Measurements from ENCODE around the gene CSRP1. TPM values are rescaled to one million over a fixed set of nuclear protein-coding genes. Genes with fewer than 3 reads are reported as not detected.

CSRP1 gene
- polyA plus RNA-seq, 2 of the 4 experiments (the other 2 are of a cell fraction) = 277 to 655 TPM

- no peak for TF ChIP-seq HOXB13 (CRISPR knock-in tag; IDR thresholded peaks at IDR 0.05; ENCODE audit: low read depth)
These were observed at the start of gene CSRP1 (continued) for GRCh38 chr1:201506557-201507359.

DNA sequence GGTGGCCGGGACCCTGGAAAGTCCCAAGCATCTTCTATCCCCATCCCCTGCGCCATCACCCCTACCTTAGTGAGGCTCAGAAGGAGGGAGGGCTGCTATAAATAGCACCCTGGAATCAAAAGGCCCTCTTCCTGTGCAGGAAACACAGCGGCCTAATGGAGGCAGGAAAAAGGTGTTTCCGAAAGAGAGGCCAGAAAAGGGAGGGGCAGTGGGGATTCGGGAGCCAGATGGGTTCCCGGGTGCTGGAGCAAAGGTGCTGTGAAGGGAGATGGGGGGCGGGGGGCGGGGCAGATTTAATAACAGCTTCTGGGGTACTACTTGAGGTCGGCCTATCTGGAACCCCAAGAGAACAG, 48.6 kb upstream of the CSRP1 start:
- H3K4me3 ChIP-seq = no peak overlapping the region
- POLR2A ChIA-PET = no interaction called here
- ATAC-seq (no peak), DNase-seq (ENCODE audit: low read depth in 1 of 2, low spot score in 1 of 2) (no peak), FAIRE-seq (no peak)
- TF ChIP-seq MAZ (IDR thresholded peaks at IDR 0.05; ENCODE audit: borderline replicate concordance, low read depth, low read length) = no peak
- no peak for TF ChIP-seq TFCP2L1 (CRISPR knock-in tag; IDR thresholded peaks at IDR 0.05)
- TF ChIP-seq RAD21 (conservative IDR thresholded peaks at IDR 0.05 in 1 of 2, IDR thresholded peaks at IDR 0.05 in 1 of 2) = no peak
- no peak for TF ChIP-seq CBX2 (IDR thresholded peaks at IDR 0.05; ENCODE audit: borderline replicate concordance, low read depth)
- TF ChIP-seq HDAC2 (IDR thresholded peaks at IDR 0.05) = no peak
- no peak for TF ChIP-seq ZC3H11A (IDR thresholded peaks at IDR 0.05)
- TF ChIP-seq HEYL (CRISPR knock-in tag; IDR thresholded peaks at IDR 0.05) = no peak
- no peak for TF ChIP-seq RNF2 (IDR thresholded peaks at IDR 0.05; ENCODE audit: borderline replicate concordance, low read depth)
- no peak for TF ChIP-seq NPAS2 (CRISPR knock-in tag; IDR thresholded peaks at IDR 0.05; ENCODE audit: borderline replicate concordance)
- TF ChIP-seq ATOH8 (CRISPR knock-in tag; IDR thresholded peaks at IDR 0.05; ENCODE audit: low read depth) = no peak
- no peak for TF ChIP-seq ZFP36 (IDR thresholded peaks at IDR 0.05; ENCODE audit: borderline replicate concordance, partially characterized antibody)
- TF ChIP-seq NR3C1 (IDR thresholded peaks at IDR 0.05) = no peak
- TF ChIP-seq KDM1A (IDR thresholded peaks at IDR 0.05; ENCODE audit: low read depth) = no peak
- H3K27ac ChIP-seq = 0 out of 6 replicates have a peak overlapping the region, but pooled peaks of 1 of the 2 experiments have one; percentile 15
- 75% methylated on average over 7 of the region's 9 CpGs for WGBS (ENCODE audit: missing lambda C conversion rate)
- no peak overlapping the region for H3K4me2 ChIP-seq
- no peaks in the 10 kb centered on the region for H3K9me3 ChIP-seq
- CTCF ChIA-PET = interaction anchor here (0.6 to 13.2 kb wide), 8 partner anchors 11 to 236 kb away, joined by 3 to 437 read pairs (median 43); no protein-coding TSS in a partner anchor
- H3K4me1 ChIP-seq = peaks cover 21% of the 10 kb centered on the region

- no peaks in the 10 kb centered on the region for H3K9me3 ChIP-seq
- DNase-seq (ENCODE audit: low read depth in 1 of 2, low spot score in 1 of 2) (no peak), ATAC-seq (no peak), FAIRE-seq (no peak)
- peaks cover 17% of the 10 kb centered on the region for H3K4me1 ChIP-seq
- 80% methylated on average over 7 of the region's 7 CpGs for WGBS (ENCODE audit: missing lambda C conversion rate)
- H3K27ac ChIP-seq = 0 out of 6 replicates have a peak overlapping the region, but pooled peaks of 1 of the 2 experiments have one; percentile 15
- no peak overlapping the region for H3K4me2 ChIP-seq
- POLR2A ChIA-PET = no interaction called here
- no peak overlapping the region for H3K4me3 ChIP-seq
- TF ChIP-seq ELK1 (IDR thresholded peaks at IDR 0.05; ENCODE audit: low read depth, low read length) (no peak), RAD21 (conservative IDR thresholded peaks at IDR 0.05 in 1 of 2, IDR thresholded peaks at IDR 0.05 in 1 of 2) (no peak), CHD2 (IDR thresholded peaks at IDR 0.05; ENCODE audit: low read length, partially characterized antibody) (no peak), GATA3 (IDR thresholded peaks at IDR 0.05; ENCODE audit: borderline replicate concordance) (no peak), POLR2A (IDR thresholded peaks at IDR 0.05; ENCODE audit: low read length) (no peak), ESRRA (IDR thresholded peaks at IDR 0.05; ENCODE audit: borderline replicate concordance, low read length) (no peak), FOSL2 (IDR thresholded peaks at IDR 0.05) (no peak), FOSL2 (CRISPR knock-in tag; IDR thresholded peaks at IDR 0.05) (no peak), MAX (IDR thresholded peaks at IDR 0.05) (no peak), CHD4 (IDR thresholded peaks at IDR 0.05; ENCODE audit: borderline replicate concordance) (no peak)
- TF ChIP-seq, protein P1, sequence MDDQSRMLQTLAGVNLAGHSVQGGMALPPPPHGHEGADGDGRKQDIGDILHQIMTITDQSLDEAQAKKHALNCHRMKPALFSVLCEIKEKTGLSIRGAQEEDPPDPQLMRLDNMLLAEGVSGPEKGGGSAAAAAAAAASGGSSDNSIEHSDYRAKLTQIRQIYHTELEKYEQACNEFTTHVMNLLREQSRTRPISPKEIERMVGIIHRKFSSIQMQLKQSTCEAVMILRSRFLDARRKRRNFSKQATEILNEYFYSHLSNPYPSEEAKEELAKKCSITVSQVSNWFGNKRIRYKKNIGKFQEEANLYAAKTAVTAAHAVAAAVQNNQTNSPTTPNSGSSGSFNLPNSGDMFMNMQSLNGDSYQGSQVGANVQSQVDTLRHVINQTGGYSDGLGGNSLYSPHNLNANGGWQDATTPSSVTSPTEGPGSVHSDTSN (IDR thresholded peaks at IDR 0.05) = no peak
- TF ChIP-seq, protein P2, sequence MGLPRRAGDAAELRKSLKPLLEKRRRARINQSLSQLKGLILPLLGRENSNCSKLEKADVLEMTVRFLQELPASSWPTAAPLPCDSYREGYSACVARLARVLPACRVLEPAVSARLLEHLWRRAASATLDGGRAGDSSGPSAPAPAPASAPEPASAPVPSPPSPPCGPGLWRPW (IDR thresholded peaks at IDR 0.05) = no peak
- TF ChIP-seq, protein P3, sequence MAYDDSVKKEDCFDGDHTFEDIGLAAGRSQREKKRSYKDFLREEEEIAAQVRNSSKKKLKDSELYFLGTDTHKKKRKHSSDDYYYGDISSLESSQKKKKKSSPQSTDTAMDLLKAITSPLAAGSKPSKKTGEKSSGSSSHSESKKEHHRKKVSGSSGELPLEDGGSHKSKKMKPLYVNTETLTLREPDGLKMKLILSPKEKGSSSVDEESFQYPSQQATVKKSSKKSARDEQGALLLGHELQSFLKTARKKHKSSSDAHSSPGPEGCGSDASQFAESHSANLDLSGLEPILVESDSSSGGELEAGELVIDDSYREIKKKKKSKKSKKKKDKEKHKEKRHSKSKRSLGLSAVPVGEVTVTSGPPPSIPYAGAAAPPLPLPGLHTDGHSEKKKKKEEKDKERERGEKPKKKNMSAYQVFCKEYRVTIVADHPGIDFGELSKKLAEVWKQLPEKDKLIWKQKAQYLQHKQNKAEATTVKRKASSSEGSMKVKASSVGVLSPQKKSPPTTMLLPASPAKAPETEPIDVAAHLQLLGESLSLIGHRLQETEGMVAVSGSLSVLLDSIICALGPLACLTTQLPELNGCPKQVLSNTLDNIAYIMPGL (CRISPR knock-in tag; IDR thresholded peaks at IDR 0.05; ENCODE audit: borderline replicate concordance) = no peak
- CTCF ChIA-PET = interaction anchor here (0.6 to 13.2 kb wide), 10 partner anchors 11 to 236 kb away, joined by 3 to 437 read pairs (median 14); no protein-coding TSS in a partner anchor
These were observed 48.1 kb upstream of the CSRP1 start for GRCh38 chr1:201554789-201555592.
